HG02938 (cell line): ENCODE data around the gene PPP1R8.
"Not testable (repeated sequence)": the region's sequence is repeated elsewhere in the genome, so short reads cannot be mapped to it uniquely, and the experiment has no call there.

ENCODE experiments used
- ATAC-seq: cut with Tn5 transposase; IDR thresholded peaks from one replicate; pipeline ENCODE4 v1.9.1; 2021; ENCODE audit warnings: mild to moderate bottlenecking, moderate library complexity; ENCODE audit not compliant: unreplicated experiment

The PPP1R8 gene

GRCh38 chr1:27830621-27831440 is at the start of gene PPP1R8:
PPP1R8 (plus strand) TSS chr1:27830782; CDS start chr1:27830836, 54 bp downstream.
- peak; percentile 74 for ATAC-seq

- ATAC-seq: no peak
These were observed 47.6 kb upstream of the PPP1R8 start for GRCh38 chr1:27782950-27783349.

GRCh38 chr1:27784700-27785099 is 45.9 kb upstream of the PPP1R8 start:
- ATAC-seq: no peak

GRCh38 chr1:27785781-27786455 is 44.7 kb upstream of the PPP1R8 start:
- ATAC-seq: no peak

GRCh38 chr1:27787895-27788294 is 42.7 kb upstream of the PPP1R8 start:
- no peak for ATAC-seq

- no peak for ATAC-seq
These were observed 41.0 kb upstream of the PPP1R8 start for GRCh38 chr1:27789540-27790041.

GRCh38 chr1:27790270-27790669 is 40.3 kb upstream of the PPP1R8 start:
- not testable (repeated sequence) for ATAC-seq

GRCh38 chr1:27795601-27796000 is 35.0 kb upstream of the PPP1R8 start:
- no peak for ATAC-seq

GRCh38 chr1:27804791-27805190 is 25.8 kb upstream of the PPP1R8 start:
- ATAC-seq: no peak

GRCh38 chr1:27806758-27807157 is 23.8 kb upstream of the PPP1R8 start:
- no peak for ATAC-seq

- ATAC-seq: no peak
These were observed 23.2 kb upstream of the PPP1R8 start for GRCh38 chr1:27807385-27807784.

GRCh38 chr1:27808131-27808530 is 22.5 kb upstream of the PPP1R8 start:
- not testable (repeated sequence) for ATAC-seq

GRCh38 chr1:27809883-27810282 is 20.7 kb upstream of the PPP1R8 start:
- no peak for ATAC-seq

- ATAC-seq: no peak
These were observed 18.7 kb upstream of the PPP1R8 start for GRCh38 chr1:27811741-27812500.

- ATAC-seq: no peak
These were observed 13.5 kb upstream of the PPP1R8 start for GRCh38 chr1:27816921-27817630.

- ATAC-seq: no peak
These were observed 8.7 kb upstream of the PPP1R8 start for GRCh38 chr1:27821761-27822315.

- ATAC-seq: no peak
These were observed 6.8 kb upstream of the PPP1R8 start for GRCh38 chr1:27823784-27824183.

GRCh38 chr1:27824411-27824810 is 6.2 kb upstream of the PPP1R8 start:
- ATAC-seq: no peak

GRCh38 chr1:27829339-27829960 is 1.1 kb upstream of the PPP1R8 start:
- not testable (repeated sequence) for ATAC-seq
